NCI-H2196 treated with DMSO at 0.1 percent for 48 hours (cell line): ENCODE data around the gene PANK3.
A peak's percentile ranks its signal among the peaks of the same experiment; 100 is the strongest.
"Not testable (repeated sequence)": the region's sequence is repeated elsewhere in the genome, so short reads cannot be mapped to it uniquely, and the experiment has no call there.

ENCODE experiments used
- DNase-seq: peaks from one replicate; lab custom pipeline; 2025; ENCODE audit not compliant: unreplicated experiment; lab: John Stamatoyannopoulos, UW

Gene PANK3

DNA sequence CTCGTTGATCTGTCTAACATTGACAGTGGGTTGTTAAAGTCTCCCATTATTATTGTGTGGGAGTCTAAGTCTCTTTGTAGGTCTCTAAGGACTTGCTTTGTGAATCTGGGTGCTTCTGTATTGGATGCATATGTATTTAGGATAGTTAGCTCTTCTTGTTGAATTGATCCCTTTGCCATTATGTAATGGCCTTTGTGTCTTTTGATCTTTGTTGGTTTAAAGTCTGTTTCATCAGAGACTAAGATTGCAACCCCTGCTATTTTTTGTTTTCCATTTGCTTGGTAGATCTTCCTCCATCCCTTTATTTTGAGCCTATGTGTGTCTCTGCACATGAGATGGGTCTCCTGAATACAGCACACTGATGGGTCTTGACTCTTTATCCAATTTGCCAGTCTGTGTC lies 17.0 kb upstream of the PANK3 start:
- DNase-seq = not testable (repeated sequence)

GRCh38 chr5:168592014-168592368 lies 12.8 kb upstream of the PANK3 start:
- DNase-seq = no peak

DNA sequence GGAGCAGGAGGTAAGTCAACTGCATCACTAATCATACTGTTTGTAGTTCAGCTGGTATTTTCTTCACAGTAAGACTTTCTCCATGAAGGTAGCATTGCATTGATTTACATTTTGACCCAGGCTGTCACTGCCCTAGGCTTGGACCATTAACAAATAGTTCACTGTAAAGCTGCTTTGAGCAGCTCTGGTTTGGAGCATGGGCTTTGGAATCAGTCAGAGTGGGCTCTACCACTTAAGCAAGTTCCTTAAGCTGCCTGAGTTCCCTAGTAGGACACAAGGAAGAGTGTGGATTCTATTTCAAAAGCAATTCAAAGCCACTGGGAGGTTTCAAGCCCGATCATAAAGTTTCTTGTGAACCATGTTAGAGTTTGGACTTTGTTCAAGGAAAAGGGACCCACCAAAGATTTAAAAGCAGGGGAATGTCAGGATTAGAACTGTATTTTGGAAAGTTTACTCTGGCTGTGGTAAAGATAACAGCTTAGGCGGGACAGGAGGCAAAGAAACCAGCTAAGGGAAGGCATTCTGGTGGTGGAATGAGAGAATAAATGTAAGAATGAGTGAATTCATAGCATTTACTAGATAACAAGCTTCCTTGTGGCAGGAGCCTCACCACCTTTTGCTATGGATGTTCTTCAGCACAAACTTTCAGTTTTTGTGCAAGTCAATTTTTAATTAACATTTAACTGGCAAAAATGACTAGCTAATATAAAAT lies 12.3 kb upstream of the PANK3 start:
- no peak for DNase-seq

GRCh38 chr5:168590666-168591065 lies 11.5 kb upstream of the PANK3 start:
- no peak for DNase-seq

DNA sequence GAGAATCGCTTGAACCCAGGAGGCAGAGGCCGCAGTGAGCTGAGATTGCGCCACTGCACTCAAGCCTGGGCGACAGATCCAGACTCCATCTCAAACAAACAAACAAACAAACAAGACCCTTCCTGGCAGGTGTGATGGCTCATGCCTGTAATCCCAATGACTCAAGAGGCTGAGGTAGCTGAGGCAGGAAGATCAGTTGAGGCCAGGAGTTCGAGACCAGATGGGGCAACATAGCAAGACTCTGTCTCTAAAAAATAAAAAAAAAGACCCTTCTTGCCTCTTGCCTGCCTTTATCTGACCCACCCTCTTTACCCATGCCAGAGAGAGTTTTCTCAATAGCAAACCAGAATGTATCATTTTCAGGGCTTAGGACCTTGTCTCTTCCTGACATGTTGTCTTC lies 8.8 kb upstream of the PANK3 start:
- DNase-seq = no peak

GRCh38 chr5:168585119-168585856 lies 6.1 kb upstream of the PANK3 start:
- DNase-seq = no peak

- DNase-seq = no peak
Observed at GRCh38 chr5:168583742-168584482, 4.7 kb upstream of the PANK3 start.

GRCh38 chr5:168580814-168581469 lies 1.8 kb upstream of the PANK3 start:
- DNase-seq = not testable (repeated sequence)

DNA sequence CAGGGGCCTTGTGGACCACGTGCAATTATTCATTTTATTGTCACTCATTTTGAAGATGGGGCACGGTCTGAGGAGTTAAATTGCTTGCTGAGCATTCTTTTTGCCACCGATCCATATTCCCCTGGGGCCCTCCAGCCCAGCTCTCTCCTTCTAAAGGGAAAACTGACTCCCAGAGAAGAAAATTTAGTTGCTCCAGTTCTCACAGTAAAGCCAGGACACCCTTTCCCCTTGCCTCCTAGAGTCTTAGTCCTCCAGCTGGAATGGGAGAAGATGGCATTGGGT lies 1.0 kb upstream of the PANK3 start:
- no peak for DNase-seq

DNA sequence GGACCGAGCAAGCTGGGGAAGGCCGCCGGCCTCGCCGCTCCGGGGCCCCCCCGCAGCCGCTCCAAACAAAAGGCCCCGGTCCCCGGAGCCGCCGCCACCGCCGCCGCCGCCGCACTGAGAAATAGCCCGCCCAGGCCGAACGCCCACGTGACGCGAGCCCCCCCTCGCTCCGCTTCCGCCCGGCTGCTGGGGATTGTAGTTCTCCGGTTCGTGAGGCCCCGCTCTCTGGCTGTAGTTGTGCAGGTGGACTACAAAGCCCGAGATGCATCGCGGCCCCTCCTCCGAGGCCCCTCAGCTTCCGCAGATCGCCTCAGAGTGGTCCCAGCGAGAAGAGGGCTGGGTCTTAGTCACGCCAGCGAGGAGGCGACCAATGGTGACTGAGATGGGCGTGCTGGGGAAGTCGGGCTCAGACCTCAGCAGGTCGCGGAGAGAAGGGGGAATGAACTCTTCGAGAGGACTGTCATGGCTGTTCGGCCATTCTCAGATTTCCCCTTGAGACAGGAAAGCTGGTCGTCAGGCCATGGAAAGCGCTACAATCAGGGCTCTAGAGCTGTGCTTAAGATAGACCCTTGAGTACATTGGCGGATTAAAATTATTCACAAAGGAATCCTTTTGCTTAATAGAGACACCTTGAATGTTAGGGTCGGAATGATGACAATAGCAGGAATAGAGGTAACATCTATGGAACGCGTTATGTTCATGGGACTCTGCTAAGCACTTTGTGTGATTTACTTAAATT lies 489 bp upstream of the PANK3 start:
- DNase-seq = peak; percentile 97

DNA sequence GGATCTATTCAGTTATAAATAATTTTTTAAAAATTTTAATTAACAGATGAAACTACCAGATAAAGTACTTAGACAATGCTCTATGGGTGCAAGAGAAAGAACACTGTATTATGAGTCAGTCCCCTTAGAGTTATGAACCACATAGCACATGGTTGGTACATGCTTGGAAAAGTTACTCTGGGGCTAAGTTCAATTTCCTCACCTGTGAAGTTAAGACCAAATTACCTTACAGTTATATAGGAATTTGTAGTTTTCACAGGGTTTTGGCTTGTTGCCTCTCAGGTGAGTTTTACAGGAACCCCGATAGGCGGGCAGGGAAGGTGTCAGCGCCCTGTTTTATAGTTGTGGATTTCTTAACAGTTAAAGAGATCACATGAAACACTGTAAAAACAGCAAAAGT lies 1.2 kb downstream of the PANK3 start:
- DNase-seq = no peak

- DNase-seq = no peak
Observed at GRCh38 chr5:168575391-168576372, 3.5 kb downstream of the PANK3 start.

DNA sequence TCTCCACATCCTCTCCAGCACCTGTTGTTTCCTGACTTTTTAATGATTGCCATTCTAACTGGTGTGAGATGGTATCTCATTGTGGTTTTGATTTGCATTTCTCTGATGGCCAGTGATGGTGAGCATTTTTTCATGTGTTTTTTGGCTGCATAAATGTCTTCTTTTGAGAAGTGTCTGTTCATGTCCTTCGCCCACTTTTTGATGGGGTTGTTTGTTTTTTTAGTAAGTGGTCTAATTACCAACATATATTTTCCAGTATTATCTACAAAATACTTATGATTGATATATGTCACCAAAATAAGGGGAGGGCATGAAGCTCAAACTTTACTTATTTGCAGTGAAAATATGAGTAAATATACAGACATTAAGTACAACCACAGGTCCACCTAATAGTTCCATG lies 5.0 kb downstream of the PANK3 start:
- DNase-seq = not testable (repeated sequence)

GRCh38 chr5:168573663-168574062 lies 5.5 kb downstream of the PANK3 start:
- DNase-seq = not testable (repeated sequence)

DNA sequence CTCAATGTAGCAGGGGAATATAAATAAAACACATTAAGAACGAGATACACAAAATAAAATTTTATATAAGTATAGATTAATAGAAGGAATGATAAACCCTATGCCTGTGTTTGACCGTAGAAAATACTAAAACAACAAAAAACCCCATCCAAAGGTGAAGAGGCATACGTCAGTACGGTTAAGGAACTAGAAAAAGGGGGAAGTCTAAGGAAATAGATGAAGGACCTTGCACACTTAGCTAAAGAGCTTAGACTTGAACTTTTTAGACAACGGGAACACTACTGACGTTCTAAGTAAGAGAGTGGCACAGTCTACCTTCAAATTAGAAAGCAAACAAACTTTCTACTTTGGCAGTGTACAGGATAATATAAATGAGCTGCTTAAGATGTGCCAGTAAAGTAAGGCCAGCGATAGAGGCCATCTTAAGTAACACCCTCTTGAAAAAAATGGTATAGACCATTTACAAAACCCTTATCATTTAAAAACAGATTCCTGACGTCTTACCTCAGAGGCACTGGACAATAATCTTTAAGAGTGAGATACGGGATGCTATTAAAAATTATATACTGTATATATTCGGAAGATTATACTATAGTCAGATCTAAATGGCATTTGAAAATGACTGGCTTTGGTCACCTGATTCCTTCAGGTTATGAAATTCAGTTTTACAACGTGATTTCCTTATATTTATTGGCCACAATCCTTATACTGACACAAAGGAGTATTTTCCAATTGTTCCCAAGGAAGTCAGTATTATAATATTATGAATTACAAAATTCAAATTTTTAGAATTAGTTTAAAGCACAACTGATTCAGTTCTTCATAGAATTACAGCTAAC lies 8.5 kb downstream of the PANK3 start:
- no peak for DNase-seq

GRCh38 chr5:168568738-168569137 lies 10.4 kb downstream of the PANK3 start:
- DNase-seq = no peak

DNA sequence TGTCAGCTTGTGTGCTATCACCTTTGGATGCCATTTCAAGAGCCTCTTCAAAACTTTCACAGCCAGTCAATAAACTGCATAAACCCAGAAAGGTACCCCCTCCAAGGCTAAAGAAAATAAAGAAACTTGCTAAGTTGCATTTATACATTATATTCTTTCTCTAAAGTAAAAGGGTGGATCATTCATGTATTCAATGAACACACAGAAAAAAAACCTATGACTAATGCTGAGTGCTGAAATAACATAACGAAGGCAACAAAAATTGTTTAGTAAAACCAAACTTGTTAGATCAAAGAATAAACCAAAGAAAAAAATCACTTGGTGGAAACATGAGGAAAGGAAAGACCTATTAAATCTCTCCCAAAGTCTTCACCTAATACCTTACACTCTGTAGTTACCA lies 15.2 kb downstream of the PANK3 start:
- DNase-seq = no peak

DNA sequence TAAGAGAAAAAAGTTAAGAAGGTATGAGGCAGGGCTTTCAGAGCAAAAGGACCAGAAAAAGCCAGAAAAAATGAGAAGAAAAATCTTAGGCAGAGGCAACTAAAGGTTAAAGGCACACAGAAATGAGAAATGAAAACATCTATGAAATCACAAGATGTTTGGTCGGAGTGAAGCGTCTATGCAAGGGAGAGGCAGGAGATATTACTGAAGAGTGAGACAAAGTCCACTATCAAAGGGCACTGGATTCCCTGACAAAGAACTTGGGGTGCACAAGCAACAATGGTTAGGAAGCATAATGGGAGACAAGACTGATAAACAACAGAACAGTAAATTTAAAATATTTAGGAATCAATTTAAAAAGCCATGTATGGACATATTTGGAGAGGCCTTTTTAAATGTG lies 16.9 kb downstream of the PANK3 start:
- no peak for DNase-seq

GRCh38 chr5:168557389-168557788 lies 21.8 kb downstream of the PANK3 start:
- DNase-seq = no peak
